Measurements from ENCODE around the gene NMRK2. TPM values are rescaled to one million over a fixed set of nuclear protein-coding genes. Genes with fewer than 3 reads are reported as not detected.
A peak's percentile ranks its signal among the peaks of the same experiment; 100 is the strongest.

The NMRK2 gene
- total RNA-seq, 1 experiment from 2014 or later = 61.9 TPM

DNA sequence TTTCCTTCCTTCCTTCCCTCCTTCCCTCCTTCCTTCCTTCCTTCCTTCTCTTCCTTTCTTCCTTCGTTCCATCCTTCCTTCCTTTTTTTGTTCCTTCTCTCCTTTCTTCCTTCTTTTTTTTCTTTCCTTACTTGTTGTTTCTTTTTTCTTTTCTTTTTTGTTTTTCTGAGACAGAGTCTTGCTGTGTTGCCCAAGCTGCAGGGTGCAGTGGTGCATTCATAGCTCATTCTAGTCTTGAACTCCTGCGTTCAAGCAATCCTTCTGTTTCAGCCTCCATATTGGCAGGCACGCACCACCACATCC, 57.9 kb downstream of the NMRK2 start:
- TF ChIP-seq, protein P1, sequence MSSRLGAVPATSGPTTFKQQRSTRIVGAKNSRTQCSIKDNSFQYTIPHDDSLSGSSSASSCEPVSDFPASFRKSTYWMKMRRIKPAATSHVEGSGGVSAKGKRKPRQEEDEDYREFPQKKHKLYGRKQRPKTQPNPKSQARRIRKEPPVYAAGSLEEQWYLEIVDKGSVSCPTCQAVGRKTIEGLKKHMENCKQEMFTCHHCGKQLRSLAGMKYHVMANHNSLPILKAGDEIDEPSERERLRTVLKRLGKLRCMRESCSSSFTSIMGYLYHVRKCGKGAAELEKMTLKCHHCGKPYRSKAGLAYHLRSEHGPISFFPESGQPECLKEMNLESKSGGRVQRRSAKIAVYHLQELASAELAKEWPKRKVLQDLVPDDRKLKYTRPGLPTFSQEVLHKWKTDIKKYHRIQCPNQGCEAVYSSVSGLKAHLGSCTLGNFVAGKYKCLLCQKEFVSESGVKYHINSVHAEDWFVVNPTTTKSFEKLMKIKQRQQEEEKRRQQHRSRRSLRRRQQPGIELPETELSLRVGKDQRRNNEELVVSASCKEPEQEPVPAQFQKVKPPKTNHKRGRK (CRISPR knock-in tag; IDR thresholded peaks at IDR 0.05; ENCODE audit: borderline replicate concordance) = 0 out of 2 replicates have a peak, but pooled peaks have one; percentile 97
- TF ChIP-seq, protein P2, sequence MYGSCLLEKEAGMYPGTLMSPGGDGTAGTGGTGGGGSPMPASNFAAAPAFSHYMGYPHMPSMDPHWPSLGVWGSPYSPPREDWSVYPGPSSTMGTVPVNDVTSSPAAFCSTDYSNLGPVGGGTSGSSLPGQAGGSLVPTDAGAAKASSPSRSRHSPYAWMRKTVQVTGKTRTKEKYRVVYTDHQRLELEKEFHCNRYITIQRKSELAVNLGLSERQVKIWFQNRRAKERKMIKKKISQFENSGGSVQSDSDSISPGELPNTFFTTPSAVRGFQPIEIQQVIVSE (CRISPR knock-in tag; IDR thresholded peaks at IDR 0.05; ENCODE audit: borderline replicate concordance) = no peak
- TF ChIP-seq HMGA2 (CRISPR knock-in tag; IDR thresholded peaks at IDR 0.05) (no peak), ELF4 (CRISPR knock-in tag; IDR thresholded peaks at IDR 0.05; ENCODE audit: low read depth) (no peak), RELA (CRISPR knock-in tag; IDR thresholded peaks at IDR 0.05; ENCODE audit: borderline replicate concordance) (no peak), JUN (CRISPR knock-in tag; IDR thresholded peaks at IDR 0.05) (no peak), GRHL2 (CRISPR knock-in tag; IDR thresholded peaks at IDR 0.05; ENCODE audit: insufficient replicate concordance, severe bottlenecking) (no peak)
- no peak overlapping the region for H3K27ac Mint-ChIP-seq
- ATAC-seq (no peak), DNase-seq (ENCODE audit: low spot score) (no peak)
- no peak overlapping the region for H3K4me3 Mint-ChIP-seq
- ChIA-PET POLR2A (no interaction called here), CTCF (interaction anchor here (1.6 to 2.4 kb wide), 3 partner anchors 17 to 150 kb away, joined by 5 to 8 read pairs (median 5); partner anchors contain the start of gene PIAS4)
- no peaks in the 10 kb centered on the region for H3K36me3 Mint-ChIP-seq
- H3K27me3 Mint-ChIP-seq (ENCODE audit: low read depth) = peaks cover 21% of the 10 kb centered on the region
- H3K9me3 Mint-ChIP-seq = peaks cover 6% of the 10 kb centered on the region
- peaks cover 14% of the 10 kb centered on the region for H3K4me1 Mint-ChIP-seq

Small RNA genes within 50 kb of the gene (microRNA-seq; reads per million reads assigned to microRNA genes)
- not detected for gene MIR637 (ENCODE audit: borderline number of aligned reads)

Other genes with a start within 250 kb of the NMRK2 start
- 34.0 to 36.2 TPM (median 36.0 TPM) in 3 replicates for gene PIP5K1C, start 232.6 kb upstream of the NMRK2 start, total RNA-seq (2021)
- gene TJP3, start 224.7 kb upstream of the NMRK2 start, total RNA-seq (2021) = 36.2 to 44.0 TPM (median 39.7 TPM) in 3 replicates
- 27.5 to 29.6 TPM (median 28.1 TPM) in 3 replicates for gene APBA3, start 171.4 kb upstream of the NMRK2 start, total RNA-seq (2021)
- gene MRPL54, start 170.4 kb upstream of the NMRK2 start, total RNA-seq (2021) = 60.9 to 65.3 TPM (median 62.3 TPM) in 3 replicates
- 0.09 TPM in 1 of 3 replicates, not detected in the others for gene RAX2, start 160.8 kb upstream of the NMRK2 start, total RNA-seq (2021)
- 26.1 to 29.0 TPM (median 28.3 TPM) in 3 replicates for gene MATK, start 146.7 kb upstream of the NMRK2 start, total RNA-seq (2021)
- gene ZFR2, start 64.0 kb upstream of the NMRK2 start, total RNA-seq (2021) = 17.5 to 25.5 TPM (median 22.6 TPM) in 3 replicates
- 21.1 to 23.5 TPM (median 21.3 TPM) in 3 replicates for gene ATCAY, start 52.4 kb upstream of the NMRK2 start, total RNA-seq (2021)
- gene DAPK3, start 38.0 kb downstream of the NMRK2 start, total RNA-seq (2021) = 61.5 to 73.5 TPM (median 68.4 TPM) in 3 replicates
- gene EEF2, start 52.4 kb downstream of the NMRK2 start, total RNA-seq (2021) = 3,572 to 3,864 TPM (median 3,852 TPM) in 3 replicates
- gene PIAS4, start 74.7 kb downstream of the NMRK2 start, total RNA-seq (2021) = 45.5 to 46.0 TPM (median 45.9 TPM) in 3 replicates
- gene ZBTB7A, start 133.8 kb downstream of the NMRK2 start, total RNA-seq (2021) = 22.8 to 27.9 TPM (median 24.6 TPM) in 3 replicates
- gene MAP2K2, start 191.1 kb downstream of the NMRK2 start, total RNA-seq (2021) = 175 to 177 TPM (median 176 TPM) in 3 replicates
- 0.09 to 0.46 TPM in 2 of 3 replicates, not detected in the other for gene CREB3L3, start 220.6 kb downstream of the NMRK2 start, total RNA-seq (2021)
- gene SIRT6, start 249.5 kb downstream of the NMRK2 start, total RNA-seq (2021) = 27.2 to 29.9 TPM (median 28.1 TPM) in 3 replicates
- 11.3 to 15.0 TPM (median 14.8 TPM) in 3 replicates for gene ANKRD24, start 249.6 kb downstream of the NMRK2 start, total RNA-seq (2021)